HG03064 (cell line): Measurements from ENCODE around the gene ADAMTS14.

Source experiments
- ATAC-seq: cut with Tn5 transposase; IDR thresholded peaks from one replicate; pipeline ENCODE4 v1.9.1; 2021; ENCODE audit warnings: low read depth; ENCODE audit not compliant: unreplicated experiment

ADAMTS14 gene

DNA sequence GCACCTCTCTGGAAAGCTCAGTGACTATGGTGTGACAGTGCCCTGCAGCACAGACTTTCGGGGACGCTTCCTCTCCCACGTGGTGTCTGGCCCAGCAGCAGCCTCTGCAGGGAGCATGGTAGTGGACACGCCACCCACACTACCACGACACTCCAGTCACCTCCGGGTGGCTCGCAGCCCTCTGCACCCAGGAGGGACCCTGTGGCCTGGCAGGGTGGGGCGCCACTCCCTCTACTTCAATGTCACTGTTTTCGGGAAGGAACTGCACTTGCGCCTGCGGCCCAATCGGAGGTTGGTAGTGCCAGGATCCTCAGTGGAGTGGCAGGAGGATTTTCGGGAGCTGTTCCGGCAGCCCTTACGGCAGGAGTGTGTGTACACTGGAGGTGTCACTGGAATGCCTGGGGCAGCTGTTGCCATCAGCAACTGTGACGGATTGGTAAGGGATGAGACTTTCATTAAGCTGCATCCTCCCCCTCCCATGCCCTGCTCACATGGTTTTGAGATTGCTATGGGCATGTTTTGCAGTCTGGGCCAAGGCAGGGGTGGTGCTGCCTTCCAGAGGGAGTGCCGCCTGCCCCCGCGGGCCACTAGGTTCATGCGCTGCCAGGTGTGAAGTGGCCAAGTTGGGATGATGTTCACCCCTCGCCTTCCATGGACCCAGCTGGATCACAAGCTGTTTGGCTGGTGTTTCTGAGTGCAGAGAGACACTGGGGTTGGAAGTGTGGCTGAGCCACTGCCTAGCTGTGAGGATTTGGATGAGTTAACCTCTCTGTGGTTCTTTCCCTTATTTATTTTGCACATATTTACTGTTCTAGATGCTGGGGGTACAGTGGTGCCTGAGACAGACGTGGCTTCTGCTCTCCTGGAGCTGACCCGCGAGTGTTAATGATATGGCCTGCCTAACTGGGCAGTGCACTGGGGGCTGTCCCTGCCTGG lies 2.5 kb downstream of the ADAMTS14 start:
- no peak for ATAC-seq

DNA sequence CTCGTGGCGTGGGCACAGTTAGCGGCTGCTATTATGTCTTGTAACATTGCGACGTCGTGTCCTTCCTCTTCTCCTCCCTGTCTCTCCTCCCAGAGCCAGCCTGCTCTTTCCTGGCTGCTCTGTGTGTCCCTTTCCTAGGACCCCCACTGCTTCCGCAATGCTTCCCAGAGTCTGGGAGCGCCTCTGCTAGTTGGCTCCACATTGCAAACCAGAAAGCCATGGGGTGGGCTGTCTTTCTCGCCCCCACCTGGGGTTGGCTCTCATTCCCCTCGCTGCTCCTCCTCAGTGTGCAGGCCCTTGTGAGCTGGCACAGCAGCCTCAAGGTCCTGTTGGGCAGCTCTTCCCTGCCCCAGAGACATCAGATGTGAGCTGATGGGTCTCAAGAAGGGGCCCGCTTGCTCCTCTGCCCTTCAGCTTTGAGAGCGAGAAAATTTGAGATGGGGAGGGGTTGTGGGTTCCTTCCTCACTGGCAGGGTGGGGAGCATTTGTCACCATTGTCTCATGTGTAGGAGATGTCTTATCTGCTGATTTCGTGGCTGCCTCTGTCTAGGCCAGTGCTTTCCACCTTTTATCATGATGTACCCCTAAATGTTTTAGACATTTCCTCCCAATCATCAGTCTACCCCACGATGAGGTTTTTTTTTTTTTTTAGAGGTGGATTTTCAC lies 3.3 kb downstream of the ADAMTS14 start:
- ATAC-seq = no peak

DNA sequence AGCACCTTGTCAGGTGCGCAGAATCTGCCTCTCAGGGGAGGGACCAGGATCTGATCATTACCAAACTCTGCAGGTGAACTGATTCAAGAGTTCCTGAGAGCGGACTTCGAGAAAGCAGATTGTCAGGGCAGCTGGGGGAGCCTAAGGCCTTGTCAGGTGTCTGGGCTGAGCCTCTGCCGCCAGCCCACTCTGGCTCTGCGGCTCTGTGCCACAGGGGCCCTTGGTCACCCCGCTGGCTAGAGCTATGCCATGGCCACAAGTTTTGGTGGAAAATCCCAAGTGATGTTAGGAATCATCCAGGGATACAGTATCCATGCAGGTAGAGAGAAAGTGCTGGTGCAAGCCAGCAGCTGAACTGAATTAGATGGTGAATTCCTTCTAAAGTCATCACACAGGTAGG lies 4.2 kb downstream of the ADAMTS14 start:
- ATAC-seq = no peak

GRCh38 chr10:70677016-70677415 lies 4.7 kb downstream of the ADAMTS14 start:
- ATAC-seq = no peak

GRCh38 chr10:70677620-70678249 lies 5.4 kb downstream of the ADAMTS14 start:
- no peak for ATAC-seq

GRCh38 chr10:70678250-70678635 lies 5.9 kb downstream of the ADAMTS14 start:
- ATAC-seq = no peak

DNA sequence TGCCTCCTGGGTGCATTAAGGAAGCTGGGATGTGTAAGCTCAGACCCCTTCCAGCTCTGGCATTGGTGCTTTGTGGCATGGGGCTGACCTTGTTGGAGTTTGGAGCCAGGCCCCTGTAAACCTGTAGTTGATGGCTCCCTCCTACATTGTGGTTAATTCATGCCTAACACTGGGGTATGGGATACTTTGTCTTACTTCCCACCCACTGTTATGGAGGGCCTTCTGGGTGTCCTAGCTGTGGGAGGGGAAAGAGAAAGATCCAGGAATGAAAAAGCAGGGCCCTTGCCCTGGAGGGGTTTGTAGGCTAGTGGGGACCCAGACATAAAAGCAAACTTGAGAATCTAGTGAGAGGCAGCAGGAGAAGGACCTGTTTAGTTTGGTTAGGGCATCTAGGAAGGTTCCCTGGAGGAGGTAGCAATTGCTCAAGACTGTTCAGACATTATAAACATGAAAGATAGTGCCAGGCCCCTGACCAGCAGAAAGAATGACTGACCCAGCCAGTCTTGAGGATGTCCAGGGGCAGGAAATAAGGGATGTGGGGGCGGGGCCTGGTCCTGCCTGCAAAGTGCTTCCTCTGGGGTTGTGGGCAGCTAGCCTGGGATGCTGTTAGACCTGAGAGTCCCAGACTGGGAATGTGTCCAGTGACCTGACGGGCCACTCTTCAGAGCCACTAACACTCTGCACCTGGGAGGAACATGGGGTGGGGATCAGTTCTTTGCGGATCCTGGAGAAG lies 6.6 kb downstream of the ADAMTS14 start:
- ATAC-seq = no peak

DNA sequence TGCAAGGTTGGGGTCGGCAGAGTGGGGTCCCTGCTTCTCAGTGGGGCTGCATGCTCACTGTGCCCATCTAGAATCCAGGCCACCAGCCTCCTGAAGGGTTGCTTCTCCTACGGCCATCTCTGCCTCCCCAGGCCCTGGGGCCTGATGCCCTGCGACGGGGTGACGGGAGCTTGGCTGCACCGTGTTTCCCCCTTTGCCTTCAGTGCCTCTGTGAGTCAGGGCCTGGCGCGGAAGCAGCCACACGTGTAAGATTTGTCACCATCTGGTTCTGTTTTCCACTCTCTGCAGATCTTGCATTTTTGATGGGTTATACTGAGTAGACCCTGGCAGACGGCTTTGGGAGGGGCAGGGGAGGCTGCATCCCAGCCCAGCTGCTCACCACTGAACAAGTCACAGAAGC lies 7.2 kb downstream of the ADAMTS14 start:
- no peak for ATAC-seq

DNA sequence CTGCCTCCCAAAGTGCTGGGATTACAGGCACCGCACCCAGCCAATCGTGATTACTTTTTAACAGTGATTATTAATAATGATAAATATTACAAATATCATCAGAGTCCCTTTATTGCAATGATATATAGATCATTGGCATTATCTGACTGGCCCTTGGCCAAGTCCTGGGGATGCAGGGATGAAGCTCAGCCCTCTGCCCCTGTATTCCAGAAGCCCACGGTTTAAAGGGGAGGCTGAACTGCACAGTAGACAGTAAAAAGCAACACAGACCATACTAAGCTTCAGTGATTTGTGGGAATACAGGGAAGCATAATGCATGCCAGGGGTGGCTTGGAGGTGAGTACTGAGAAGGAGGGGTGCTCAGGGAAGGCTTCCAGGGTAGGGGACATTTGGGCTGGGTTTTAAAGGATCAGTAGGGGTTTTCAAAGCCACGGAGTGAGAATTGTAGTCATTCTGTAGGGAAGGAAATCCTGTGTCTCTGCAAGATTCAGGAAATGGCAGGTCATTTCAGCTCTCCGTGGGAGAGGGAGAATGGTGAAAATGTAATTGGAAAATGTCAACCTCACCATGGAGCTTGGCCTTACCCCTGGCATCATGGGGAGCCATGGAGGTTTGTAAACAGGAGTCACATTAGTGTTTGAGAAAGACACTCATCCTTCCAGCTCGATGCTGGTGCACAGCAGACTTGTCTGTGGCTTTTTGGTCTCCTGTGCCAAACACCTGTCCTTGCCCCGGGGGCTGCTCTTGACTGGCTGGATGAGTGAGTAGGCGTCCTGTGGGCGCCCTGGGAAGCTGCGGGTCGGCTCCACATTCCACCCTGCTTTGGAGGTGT lies 8.8 kb downstream of the ADAMTS14 start:
- no peak for ATAC-seq

DNA sequence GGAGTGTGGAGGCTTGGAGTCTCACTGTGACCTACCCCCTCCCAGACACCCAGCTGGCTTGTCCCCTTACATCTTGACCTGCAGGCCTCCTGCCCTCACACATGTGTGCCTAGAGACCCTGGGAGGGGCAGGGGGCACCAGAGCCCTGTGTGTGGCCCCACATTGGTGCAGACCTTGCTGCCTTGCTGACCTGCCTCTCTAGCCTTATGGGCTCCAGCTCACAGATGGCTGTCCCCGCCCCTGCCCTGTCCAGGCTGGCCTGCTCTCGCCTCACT lies 9.4 kb downstream of the ADAMTS14 start:
- no peak for ATAC-seq

DNA sequence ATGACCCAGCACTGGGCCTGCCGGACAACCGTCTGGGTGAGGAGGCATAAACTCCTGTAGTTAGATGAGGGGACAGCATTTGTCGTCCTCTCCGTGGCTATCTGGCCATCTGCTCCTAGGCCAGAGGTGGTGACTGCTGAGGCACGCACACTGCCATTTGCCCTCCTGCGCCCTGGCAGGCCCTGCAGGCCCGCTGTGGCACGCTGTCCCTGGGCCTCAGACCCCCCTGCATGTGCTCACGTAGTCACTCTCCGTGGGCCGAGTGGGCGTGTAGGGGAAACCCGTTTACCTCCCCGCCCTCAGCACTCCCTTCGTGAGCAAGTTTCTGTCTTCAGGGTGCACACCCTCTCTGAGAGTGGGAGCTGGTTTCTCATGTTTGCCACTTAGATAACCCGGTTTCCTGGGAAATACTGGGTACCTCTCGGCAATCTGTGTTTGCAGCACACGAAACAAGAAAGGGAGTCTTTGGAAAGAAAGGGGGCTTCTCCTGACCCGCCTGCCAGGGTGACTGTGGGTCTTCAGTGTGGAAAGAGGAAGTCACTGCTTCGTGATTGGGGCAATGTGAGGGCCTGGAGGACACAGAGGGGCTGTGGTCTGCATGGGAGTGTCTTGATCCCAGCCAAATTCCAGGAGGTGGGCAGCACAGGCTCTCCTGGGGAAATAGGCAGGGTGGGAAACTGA lies 10.8 kb downstream of the ADAMTS14 start:
- ATAC-seq = no peak

GRCh38 chr10:70683601-70683934 lies 11.3 kb downstream of the ADAMTS14 start:
- no peak for ATAC-seq

- ATAC-seq = no peak
Measured at GRCh38 chr10:70683940-70684339, 11.6 kb downstream of the ADAMTS14 start.

DNA sequence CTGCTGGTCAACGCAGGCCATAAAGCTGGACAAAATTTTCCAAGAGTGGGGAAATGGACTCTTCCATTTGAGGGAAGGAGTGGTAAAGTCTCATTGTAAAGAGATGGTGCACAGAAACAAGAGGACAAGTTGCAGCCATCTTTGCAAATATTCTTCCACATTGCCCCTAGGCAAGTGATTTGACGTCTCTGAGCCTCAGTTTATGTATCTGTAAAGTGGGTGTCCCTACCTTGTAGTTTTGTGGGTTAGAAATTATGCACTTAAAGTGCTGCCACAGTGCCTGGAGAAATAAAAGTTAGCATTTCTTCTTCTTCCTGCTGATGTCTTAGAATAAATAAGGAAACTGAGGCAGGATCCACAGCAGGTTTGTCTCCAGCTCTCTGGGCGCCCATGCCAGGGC lies 12.1 kb downstream of the ADAMTS14 start:
- ATAC-seq = no peak

DNA sequence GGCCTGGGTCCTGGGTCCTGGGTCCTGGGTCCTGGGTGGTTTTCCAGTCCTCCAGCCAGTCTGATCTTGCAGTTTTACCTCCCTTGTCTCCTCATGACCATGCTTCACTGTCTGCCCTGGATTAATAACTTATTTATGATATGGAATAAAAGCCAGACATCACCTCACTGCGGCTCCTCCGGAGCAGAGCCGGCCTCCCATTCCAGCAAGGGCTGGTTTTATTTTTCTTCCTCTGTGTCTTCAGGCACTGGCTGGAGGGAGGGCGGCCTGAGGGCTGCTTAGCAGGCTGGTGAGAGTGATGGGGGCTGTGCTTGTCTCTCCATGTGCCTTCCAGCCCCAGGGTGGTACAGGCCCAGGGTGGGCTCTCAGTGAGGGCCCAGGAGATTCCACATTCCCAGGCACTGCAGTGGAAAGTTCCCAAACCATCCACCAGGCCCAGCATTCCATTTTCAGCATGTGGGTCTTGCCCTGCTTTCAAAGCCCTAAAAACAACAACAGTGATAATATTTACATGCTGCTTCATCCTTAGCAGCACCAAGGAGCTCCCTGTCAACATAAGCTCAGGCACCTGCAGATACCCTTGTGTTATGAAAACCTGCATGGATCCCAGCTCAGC lies 12.6 kb downstream of the ADAMTS14 start:
- no peak for ATAC-seq

GRCh38 chr10:70685455-70685911 lies 13.2 kb downstream of the ADAMTS14 start:
- no peak for ATAC-seq

- no peak for ATAC-seq
Measured at GRCh38 chr10:70688828-70689227, 16.5 kb downstream of the ADAMTS14 start.

DNA sequence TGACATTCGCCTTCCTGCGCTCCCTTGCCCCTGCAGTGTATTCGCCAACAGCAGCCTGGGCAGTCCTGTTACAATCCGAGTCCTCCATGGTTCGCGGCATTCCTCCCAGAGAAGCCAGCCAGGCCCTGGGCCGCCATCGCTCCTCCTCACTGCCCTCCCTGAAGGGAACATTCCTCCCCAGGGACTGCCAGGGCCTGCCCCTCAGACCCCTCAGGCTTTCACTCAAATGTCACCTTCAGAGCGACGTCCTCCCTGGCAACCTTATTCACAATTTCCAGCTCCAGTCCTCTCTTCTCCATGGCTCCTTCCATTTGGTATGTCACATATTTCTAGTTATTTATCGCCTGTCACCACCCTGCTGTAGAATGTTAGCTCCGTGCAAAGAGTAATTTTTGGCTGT lies 17.4 kb downstream of the ADAMTS14 start:
- ATAC-seq = no peak

GRCh38 chr10:70690589-70690988 lies 18.3 kb downstream of the ADAMTS14 start:
- ATAC-seq = no peak
